Skeletal muscle tissue (tissue), 4 donors: Measurements from ENCODE around the gene DDI2. TPM values are rescaled to one million over a fixed set of nuclear protein-coding genes. Genes with fewer than 3 reads are reported as not detected.
"Not testable (repeated sequence)": the region's sequence is repeated elsewhere in the genome, so short reads cannot be mapped to it uniquely, and the experiment has no call there.

ENCODE experiments used
- H3K27ac ChIP-seq: one replicate; pipeline ENCODE4 v1.7.0; 2013; ENCODE audit warnings: mild to moderate bottlenecking, low read depth, low read length, inconsistent platforms
- H3K27me3 ChIP-seq, 3 donors: one replicate each; pipeline ENCODE4 v1.7.0; 2013; ENCODE audit warnings: low read length in 3 of 3; ENCODE audit not compliant: control insufficient read depth in 3 of 3, insufficient read depth in 3 of 3
- H3K36me3 ChIP-seq, 3 donors: one replicate each; pipeline ENCODE4 v1.7.0; 2013; ENCODE audit warnings: low read length in 3 of 3; ENCODE audit not compliant: control insufficient read depth in 3 of 3, insufficient read depth in 3 of 3
- H3K4me1 ChIP-seq, 3 donors: one replicate each; pipeline ENCODE4 v1.7.0; 2013; ENCODE audit warnings: low read length in 3 of 3, mild to moderate bottlenecking in 3 of 3; ENCODE audit not compliant: control insufficient read depth in 3 of 3, insufficient read depth in 3 of 3
- H3K4me3 ChIP-seq, 3 donors: one replicate each; pipeline ENCODE4 v1.7.0; 2013; ENCODE audit warnings: low read length in 3 of 3
- H3K9ac ChIP-seq, 3 donors: one replicate each; pipeline ENCODE4 v1.7.0; 2013; ENCODE audit warnings: low read length in 3 of 3, mild to moderate bottlenecking in 3 of 3, moderate library complexity in 2 of 3, low read depth in 1 of 3
- H3K9me3 ChIP-seq, 3 donors: one replicate each; pipeline ENCODE4 v1.7.0; 2013; ENCODE audit warnings: low read length in 3 of 3; ENCODE audit not compliant: control insufficient read depth in 3 of 3
- total RNA-seq: library from RNA; depleted of rRNA; stranded (reverse); fragments of >200 nt; gene quantifications from one replicate; pipeline ENCODE4 v1.2.3, GENCODE V29; 2014
- donor health status: Osteomylitis.

Gene DDI2
- total RNA-seq, 1 donor from 2014 or later: 30.8 TPM

- H3K4me3 ChIP-seq: no peak overlapping the region
- H3K36me3 ChIP-seq: peaks cover 51 to 84% (median 80%) of the 10 kb centered on the region in 3 donors
- H3K27ac ChIP-seq: peak overlapping the region; percentile 13
These were observed 19.2 kb downstream of the DDI2 start for GRCh38 chr1:15636436-15636835.

GRCh38 chr1:15637826-15638225 lies 20.6 kb downstream of the DDI2 start:
- Histone ChIP-seq H3K27me3 (no peaks in the 10 kb centered on the region), H3K9ac (no peak overlapping the region), H3K4me1 (peaks cover 0 to 18% (median 6%) of the 10 kb centered on the region in 3 donors), H3K36me3 (peaks cover 48 to 78% (median 76%) of the 10 kb centered on the region in 3 donors), H3K27ac (no peak overlapping the region), H3K4me3 (no peak overlapping the region), H3K9me3 (no peaks in the 10 kb centered on the region)

More at GRCh38 chr1:15636436-15636835, 19.2 kb downstream of the DDI2 start:
- peaks cover 0 to 18% (median 6%) of the 10 kb centered on the region in 3 donors for H3K4me1 ChIP-seq
- H3K9me3 ChIP-seq: no peaks in the 10 kb centered on the region
- H3K9ac ChIP-seq: no peak overlapping the region
- no peaks in the 10 kb centered on the region for H3K27me3 ChIP-seq

GRCh38 chr1:15639262-15639661 lies 22.0 kb downstream of the DDI2 start:
- H3K9me3 ChIP-seq: no peaks in the 10 kb centered on the region
- no peak overlapping the region for H3K27ac ChIP-seq
- H3K4me1 ChIP-seq: peaks cover 0 to 18% (median 6%) of the 10 kb centered on the region in 3 donors
- no peaks in the 10 kb centered on the region for H3K27me3 ChIP-seq
- H3K36me3 ChIP-seq: peaks cover 39 to 77% (median 71%) of the 10 kb centered on the region in 3 donors
- H3K4me3 ChIP-seq: no peak overlapping the region
- H3K9ac ChIP-seq: no peak overlapping the region

- Histone ChIP-seq H3K9me3 (no peaks in the 10 kb centered on the region), H3K4me1 (peaks cover 0 to 18% (median 6%) of the 10 kb centered on the region in 3 donors), H3K36me3 (peaks cover 33 to 71% (median 65%) of the 10 kb centered on the region in 3 donors), H3K4me3 (no peak overlapping the region), H3K27me3 (no peaks in the 10 kb centered on the region), H3K27ac (no peak overlapping the region), H3K9ac (no peak overlapping the region)
These were observed 22.7 kb downstream of the DDI2 start for GRCh38 chr1:15639931-15640330.

- H3K9ac ChIP-seq: no peak overlapping the region
- H3K27ac ChIP-seq: no peak overlapping the region
- peaks cover 0 to 14% (median 4%) of the 10 kb centered on the region in 3 donors for H3K4me1 ChIP-seq
- H3K27me3 ChIP-seq: no peaks in the 10 kb centered on the region
- peaks cover 30 to 69% (median 58%) of the 10 kb centered on the region in 3 donors for H3K36me3 ChIP-seq
- H3K9me3 ChIP-seq: no peaks in the 10 kb centered on the region
- H3K4me3 ChIP-seq: no peak overlapping the region
These were observed 23.4 kb downstream of the DDI2 start for GRCh38 chr1:15640667-15641066.

GRCh38 chr1:15649937-15650336 lies 32.7 kb downstream of the DDI2 start:
- no peak overlapping the region for H3K27ac ChIP-seq
- no peaks in the 10 kb centered on the region for H3K9me3 ChIP-seq
- peaks cover 32 to 43% (median 35%) of the 10 kb centered on the region in 3 donors for H3K36me3 ChIP-seq
- H3K27me3 ChIP-seq: no peaks in the 10 kb centered on the region
- no peak overlapping the region for H3K4me3 ChIP-seq
- H3K4me1 ChIP-seq: no peaks in the 10 kb centered on the region
- H3K9ac ChIP-seq: no peak overlapping the region

GRCh38 chr1:15650433-15650832 lies 33.2 kb downstream of the DDI2 start:
- no peak overlapping the region for H3K27ac ChIP-seq
- no peak overlapping the region for H3K4me3 ChIP-seq
- H3K27me3 ChIP-seq: no peaks in the 10 kb centered on the region
- H3K9ac ChIP-seq: no peak overlapping the region
- peaks cover 0 to 2% (median 0%) of the 10 kb centered on the region in 3 donors for H3K4me1 ChIP-seq
- H3K36me3 ChIP-seq: peaks cover 31 to 43% (median 35%) of the 10 kb centered on the region in 3 donors
- H3K9me3 ChIP-seq: no peaks in the 10 kb centered on the region

- H3K36me3 ChIP-seq: peaks cover 23 to 40% (median 36%) of the 10 kb centered on the region in 3 donors
- H3K27ac ChIP-seq, H3K9ac ChIP-seq, H3K27me3 ChIP-seq, H3K9me3 ChIP-seq, H3K4me3 ChIP-seq: not testable (repeated sequence)
- peaks cover 6 to 11% (median 7%) of the 10 kb centered on the region in 3 donors for H3K4me1 ChIP-seq
These were observed 34.9 kb downstream of the DDI2 start for GRCh38 chr1:15652130-15652529.

- Histone ChIP-seq H3K9ac (no peak overlapping the region), H3K4me3 (no peak overlapping the region), H3K36me3 (peaks cover 23 to 42% (median 35%) of the 10 kb centered on the region in 3 donors), H3K27me3 (no peaks in the 10 kb centered on the region), H3K4me1 (peaks cover 10 to 15% (median 14%) of the 10 kb centered on the region in 3 donors), H3K27ac (peak overlapping the region; percentile 1), H3K9me3 (no peaks in the 10 kb centered on the region)
These were observed 36.9 kb downstream of the DDI2 start for GRCh38 chr1:15654091-15654690.

- Histone ChIP-seq H3K9me3 (no peaks in the 10 kb centered on the region), H3K27me3 (no peaks in the 10 kb centered on the region), H3K4me1 (peaks cover 10 to 15% (median 14%) of the 10 kb centered on the region in 3 donors), H3K9ac (no peak overlapping the region), H3K36me3 (peaks cover 31 to 46% (median 43%) of the 10 kb centered on the region in 3 donors), H3K4me3 (no peak overlapping the region), H3K27ac (peak overlapping the region; percentile 58)
These were observed 39.2 kb downstream of the DDI2 start for GRCh38 chr1:15656464-15656863.
